NCI-H446 treated with DMSO at 0.1 percent for 48 hours (cell line): Measurements from ENCODE around the gene VIP.

Experiments
- DNase-seq: peaks from one replicate; lab custom pipeline; 2025; lab: John Stamatoyannopoulos, UW

VIP gene

DNA sequence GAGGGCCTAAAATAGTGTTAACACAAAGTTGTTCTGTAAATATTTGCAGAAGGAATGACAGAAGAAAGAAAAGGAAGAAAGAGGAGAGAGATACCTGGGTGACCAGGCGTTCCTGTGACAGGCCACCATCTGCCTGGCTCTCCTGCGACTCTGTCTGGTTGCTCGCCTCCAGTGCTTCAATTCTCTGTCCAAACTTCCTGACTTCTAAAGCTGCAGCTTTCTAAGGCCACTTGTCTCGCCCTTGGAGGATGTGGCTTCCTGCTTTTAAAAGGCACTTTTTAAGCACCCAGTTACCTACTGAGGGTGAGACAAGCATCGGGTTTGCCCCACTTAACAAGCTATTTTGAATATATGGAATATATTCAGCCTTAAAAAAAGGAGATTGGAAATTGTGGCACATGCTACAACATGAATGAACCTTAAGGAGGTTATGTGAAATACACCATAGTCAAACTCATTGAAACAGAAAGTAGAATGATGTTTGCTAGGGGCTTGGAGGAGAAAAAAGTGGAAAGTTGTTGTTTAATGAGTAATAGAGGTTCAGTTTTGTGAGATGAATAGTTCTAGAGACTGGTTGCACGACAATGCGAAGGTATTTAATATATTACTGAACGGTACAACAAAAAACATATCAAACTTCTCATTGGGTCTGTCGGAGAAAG lies 32.8 kb downstream of the VIP start:
- no peak for DNase-seq

DNA sequence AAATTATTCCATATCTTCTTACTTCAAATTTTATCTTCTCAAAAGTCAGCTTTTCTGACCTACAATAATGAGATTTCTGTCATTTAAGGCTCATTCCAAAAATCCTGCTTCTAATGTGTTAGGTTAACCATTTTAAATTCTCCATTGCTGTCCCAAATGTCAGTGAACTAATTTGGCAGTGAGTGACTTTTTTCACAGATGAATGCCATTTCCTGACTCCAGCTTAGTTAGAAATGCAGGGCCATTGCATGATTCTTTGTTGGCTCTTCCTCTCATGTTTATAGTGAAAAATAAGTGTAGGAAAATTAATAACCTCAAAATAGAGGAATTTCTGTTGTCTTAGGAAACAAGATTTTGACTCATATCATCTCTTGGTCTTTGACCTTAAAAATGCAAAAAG lies 44.1 kb downstream of the VIP start:
- no peak for DNase-seq

DNA sequence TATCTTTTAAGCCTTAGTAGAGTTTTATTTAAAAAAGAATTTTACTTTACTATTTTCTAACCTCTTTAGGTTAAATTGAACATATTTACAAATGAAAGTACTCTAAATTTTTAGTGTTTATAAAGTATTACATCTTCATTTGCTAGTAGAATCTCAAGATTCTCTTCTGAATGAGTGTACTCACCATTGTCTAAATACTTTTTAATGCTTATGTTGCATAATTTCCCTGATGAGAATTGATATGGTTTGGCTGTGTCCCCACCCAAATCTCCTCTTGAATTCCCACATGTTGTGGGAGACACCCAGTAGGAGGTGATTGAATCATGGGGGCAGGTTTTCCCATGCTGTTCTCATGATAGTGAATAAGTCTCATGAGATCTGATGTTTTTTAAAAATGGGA lies 53.6 kb downstream of the VIP start:
- no peak for DNase-seq
